Gastroesophageal sphincter (tissue), 4 donors: ENCODE measurements around the gene TP53TG5. TPM values are rescaled to one million over a fixed set of nuclear protein-coding genes. Genes with fewer than 3 reads are reported as not detected.

Source experiments
- ATAC-seq: fragments of 150-250 bp; one replicate; pipeline ENCODE4 v1.9.1; 2016; ENCODE audit warnings: mild to moderate bottlenecking, moderate library complexity
- H3K27ac ChIP-seq, 4 donors: fragments of 200-600 bp; sonication (generic) in 3 of 4; 1 replicate in 3 of 4; 2 replicates in 1 of 4; pipeline ENCODE4 v1.5.1; 2016 to 2019
- H3K27me3 ChIP-seq: fragments of 200-600 bp; sonication (generic); one replicate; pipeline ENCODE4 v1.5.1; 2019
- H3K36me3 ChIP-seq, 2 donors: fragments of 200-600 bp; sonication (generic); one replicate each; pipeline ENCODE4 v1.5.1; 2019; ENCODE audit warnings: control low read depth in 1 of 2
- H3K4me1 ChIP-seq, 3 donors: fragments of 200-600 bp; sonication (generic); 1 replicate in 2 of 3; 2 replicates in 1 of 3; pipeline ENCODE4 v1.5.1; 2016 to 2019; ENCODE audit warnings: control low read depth in 2 of 3
- H3K4me3 ChIP-seq, 2 donors: fragments of 200-600 bp; sonication (generic); one replicate each; pipeline ENCODE4 v1.5.1; 2019; ENCODE audit warnings: mild to moderate bottlenecking in 1 of 2, moderate library complexity in 1 of 2
- H3K9me3 ChIP-seq, 3 donors: fragments of 200-600 bp; sonication (generic); one replicate each; pipeline ENCODE4 v1.5.1; 2017 to 2019; ENCODE audit warnings: control low read depth in 2 of 3
- CTCF ChIP-seq, 4 experiments: fragments of 200-600 bp in 2 of 4; fragments of 450-650 bp in 2 of 4; sonication (generic) in 1 of 4; IDR thresholded peaks; one replicate each; pipeline ENCODE4 v1.5.1; 2017 to 2019; ENCODE audit warnings: antibody characterized with exemption in 4 of 4, mild to moderate bottlenecking in 2 of 4, moderate library complexity in 2 of 4
- EP300 ChIP-seq: sonication (generic); formaldehyde crosslinking; IDR thresholded peaks from one replicate; pipeline ENCODE4 v1.6.1; 2017; ENCODE audit warnings: antibody characterized with exemption, mild to moderate bottlenecking
- POLR2A ChIP-seq, 2 donors: fragments of 450-650 bp; IDR thresholded peaks; one replicate each; pipeline ENCODE4 v1.6.1; 2017; ENCODE audit warnings: antibody characterized with exemption in 2 of 2, mild to moderate bottlenecking in 2 of 2, moderate library complexity in 1 of 2
- POLR2AphosphoS5 ChIP-seq: sonication (generic); formaldehyde crosslinking; IDR thresholded peaks from one replicate; pipeline ENCODE4 v1.6.1; 2017; ENCODE audit warnings: antibody characterized with exemption
- whole genome bisulfite sequencing, 2 donors: methylation state at CpG; one replicate each; pipeline ENCODE4 v1.1.5; 2018; ENCODE audit warnings: low coverage in 1 of 2; 5-methylcytosine and 5-hydroxymethylcytosine counted together
- small RNA-seq, 4 donors: library from RNA; depleted of rRNA; stranded (forward); fragments of <200 nt; gene quantifications; one replicate each; pipeline ENCODE3, GENCODE V24; 2016
- total RNA-seq, 4 donors: library from RNA; depleted of rRNA; stranded (reverse); fragments of >200 nt; gene quantifications; one replicate each; pipeline ENCODE4 v1.1.0, GENCODE V29; 2016

The TP53TG5 gene
- total RNA-seq, 4 donors from 2014 or later = not detected

DNA sequence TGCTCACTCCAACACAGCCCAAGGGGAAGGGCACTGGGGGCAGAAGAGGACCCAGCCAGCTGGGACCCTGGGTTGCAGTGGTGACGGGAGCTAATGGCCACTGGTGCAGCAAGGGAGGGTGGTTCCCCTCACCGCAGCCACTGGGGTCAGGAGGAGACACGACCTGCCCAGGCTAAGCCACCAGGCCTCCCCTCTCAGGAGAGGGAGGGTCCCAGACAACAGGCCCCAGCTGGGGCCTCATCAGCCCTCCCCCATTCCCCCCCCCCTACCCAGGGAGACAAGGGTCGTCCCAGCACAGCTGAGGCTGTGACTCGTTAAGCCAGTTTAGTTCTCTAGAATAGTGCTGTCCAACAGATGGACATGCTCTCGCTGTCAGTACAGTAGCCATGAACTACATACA is 52.8 kb downstream of the TP53TG5 start:
- Histone ChIP-seq H3K27ac (no peak overlapping the region), H3K4me1 (no peaks in the 10 kb centered on the region), H3K27me3 (no peaks in the 10 kb centered on the region), H3K9me3 (no peaks in the 10 kb centered on the region), H3K36me3 (peaks cover 0 to 58% of the 10 kb centered on the region in 2 donors), H3K4me3 (no peak overlapping the region)
- 35 to 57% methylated on average over 2 of the region's 6 CpGs for WGBS, 2 donors
- no peak for ATAC-seq
- TF ChIP-seq POLR2A (IDR thresholded peaks at IDR 0.05) (no peak), POLR2AphosphoS5 (no peak), EP300 (no peak), CTCF (IDR thresholded peaks at IDR 0.05) (no peak)

- H3K9me3 ChIP-seq = no peaks in the 10 kb centered on the region
- H3K27ac ChIP-seq = peak overlapping the region in 1 of 4 donors; percentile 6
- ATAC-seq = no peak
- peaks cover 0 to 42% of the 10 kb centered on the region in 2 donors for H3K36me3 ChIP-seq
- TF ChIP-seq CTCF (IDR thresholded peaks at IDR 0.05) = no peak
- TF ChIP-seq EP300 = no peak
- TF ChIP-seq POLR2A (IDR thresholded peaks at IDR 0.05) = no peak
- TF ChIP-seq POLR2AphosphoS5 = no peak
- peaks cover 0 to 3% (median 0%) of the 10 kb centered on the region in 3 donors for H3K4me1 ChIP-seq
- no peak overlapping the region for H3K4me3 ChIP-seq
- no peaks in the 10 kb centered on the region for H3K27me3 ChIP-seq
Measured at GRCh38 chr20:45323731-45324130, 54.4 kb downstream of the TP53TG5 start.

- H3K27me3 ChIP-seq = peaks cover 3% of the 10 kb centered on the region
Measured at GRCh38 chr20:45322952-45323383, 55.2 kb downstream of the TP53TG5 start.

More at GRCh38 chr20:45322952-45323383, 55.2 kb downstream of the TP53TG5 start:
- no peaks in the 10 kb centered on the region for H3K9me3 ChIP-seq
- H3K4me1 ChIP-seq = peaks cover 0 to 3% (median 0%) of the 10 kb centered on the region in 3 donors
- peak; percentile 24 for ATAC-seq
- no CpG with 5 or more reads among the region's 7 CpGs for WGBS, 2 donors
- H3K4me3 ChIP-seq = no peak overlapping the region
- TF ChIP-seq CTCF (IDR thresholded peaks at IDR 0.05) (peak in 3 of 4 experiments; percentile 7 to 51 (median 18)), POLR2AphosphoS5 (no peak), EP300 (no peak)
- H3K36me3 ChIP-seq = peaks cover 0 to 34% of the 10 kb centered on the region in 2 donors
- peak overlapping the region in 1 of 4 donors; percentile 9 for H3K27ac ChIP-seq

Small RNA genes within 50 kb of the gene (small RNA-seq; reads per million reads assigned to genes)
- gene MIR6812 = 0 reads per million in 4 donors

Other genes with a start within 250 kb of the TP53TG5 start
- gene PI3, start 203.4 kb downstream of the TP53TG5 start, total RNA-seq = 10 to 100 TPM in 1 of 4 donors, 1 to 10 TPM in 2, not detected in 1; 2.0 to 33.7 (median 4.5) TPM
- gene SEMG1, start 171.3 kb downstream of the TP53TG5 start, total RNA-seq = not detected
- not detected for gene SEMG2, start 157.0 kb downstream of the TP53TG5 start, total RNA-seq
- 100 to 1,000 TPM in 1 of 4 donors, 10 to 100 TPM in 3; 26.1 to 251 (median 56.5) TPM for gene SLPI, start 123.8 kb downstream of the TP53TG5 start, total RNA-seq
- gene RBPJL, start 71.5 kb downstream of the TP53TG5 start, total RNA-seq = not detected
- not detected for gene MATN4, start 70.0 kb downstream of the TP53TG5 start, total RNA-seq
- gene SDC4, start 29.9 kb downstream of the TP53TG5 start, total RNA-seq = 100 to 1,000 TPM in 1 of 4 donors, 10 to 100 TPM in 3; 75.1 to 182 (median 84.2) TPM
- gene SYS1, start 15.2 kb downstream of the TP53TG5 start, total RNA-seq = 10 to 100 TPM; 29.3 to 55.3 (median 34.7) TPM
- gene DBNDD2, start 30.0 kb upstream of the TP53TG5 start, total RNA-seq = 100 to 1,000 TPM in 2 of 4 donors, 10 to 100 TPM in 2; 84.9 to 132 (median 106) TPM
- gene PIGT, start 37.8 kb upstream of the TP53TG5 start, total RNA-seq = 10 to 100 TPM; 59.8 to 87.3 (median 67.6) TPM
- gene WFDC2, start 91.4 kb upstream of the TP53TG5 start, total RNA-seq = 10 to 100 TPM in 1 of 4 donors, 1 to 10 TPM in 2, not detected in 1; 7.0 to 21.9 (median 9.3) TPM
- gene SPINT3, start 137.3 kb upstream of the TP53TG5 start, total RNA-seq = not detected
- gene WFDC6, start 161.2 kb upstream of the TP53TG5 start, total RNA-seq = not detected
- not detected for gene EPPIN, start 169.1 kb upstream of the TP53TG5 start, total RNA-seq
- not detected for gene WFDC8, start 201.0 kb upstream of the TP53TG5 start, total RNA-seq